Endothelial cell (in vitro differentiated cells): ENCODE measurements around the gene INAFM2. TPM values are rescaled to one million over a fixed set of nuclear protein-coding genes. Genes with fewer than 3 reads are reported as not detected.

ENCODE experiments used
- DNase-seq: peaks from one replicate; pipeline ENCODE4 v3.0.0; 2021; ENCODE audit warnings: low spot score
- H3K27ac Mint-ChIP-seq: one replicate; pipeline ENCODE4 v1.8.0; 2021; ENCODE audit warnings: mixed read lengths, inconsistent platforms; ENCODE audit not compliant: unreplicated experiment
- H3K27me3 Mint-ChIP-seq: one replicate; pipeline ENCODE4 v1.8.0; 2021; ENCODE audit warnings: mild to moderate bottlenecking, moderate library complexity, mixed read lengths, inconsistent platforms; ENCODE audit not compliant: unreplicated experiment
- H3K36me3 Mint-ChIP-seq: one replicate; pipeline ENCODE4 v1.8.0; 2021; ENCODE audit warnings: mild to moderate bottlenecking, low read depth, mixed read lengths, inconsistent platforms; ENCODE audit not compliant: unreplicated experiment
- H3K4me1 Mint-ChIP-seq: one replicate; pipeline ENCODE4 v1.8.0; 2021; ENCODE audit warnings: mild to moderate bottlenecking, mixed read lengths, inconsistent platforms; ENCODE audit not compliant: unreplicated experiment
- H3K4me3 Mint-ChIP-seq: one replicate; pipeline ENCODE4 v1.8.0; 2021; ENCODE audit warnings: mild to moderate bottlenecking, mixed read lengths, inconsistent platforms; ENCODE audit not compliant: unreplicated experiment
- H3K9me3 Mint-ChIP-seq: one replicate; pipeline ENCODE4 v1.8.0; 2021; ENCODE audit warnings: mixed read lengths, inconsistent platforms; ENCODE audit not compliant: unreplicated experiment
- total RNA-seq: library from RNA; stranded (reverse); fragmentation: NEBNext Ultra II Directional; extraction: Animal tissue kit (Norgen Biotek cat#: 25700); gene quantifications from one replicate; pipeline ENCODE4 v1.2.1, GENCODE V29; 2021; ENCODE audit not compliant: unreplicated experiment
- TF ChIP-seq, protein P1 (sequence below): fragments of 200-600 bp; sonication (generic); IDR thresholded peaks from one replicate; pipeline ENCODE4 v1.5.0; 2021; ENCODE audit warnings: antibody characterized with exemption; ENCODE audit not compliant: unreplicated experiment

The INAFM2 gene
- total RNA-seq, 1 donor from 2014 or later = 17.7 TPM

GRCh38 chr15:40340740-40341400, 17.4 kb downstream of the INAFM2 start, which contains the start of gene CCDC9B:
Gene CCDC9B (minus strand): TSS chr15:40340939. CDS start chr15:40340819, 120 bp downstream.
- Mint-ChIP-seq H3K36me3 (no peaks in the 10 kb centered on the region), H3K27ac (peak within 1 kb of the TSS; percentile 42), H3K27me3 (peaks cover 5% of the 10 kb centered on the region), H3K4me3 (peak within 1 kb of the TSS; percentile 77), H3K4me1 (peaks cover 17% of the 10 kb centered on the region), H3K9me3 (no peaks in the 10 kb centered on the region)
- DNase-seq = no peak
- TF ChIP-seq, protein P1, sequence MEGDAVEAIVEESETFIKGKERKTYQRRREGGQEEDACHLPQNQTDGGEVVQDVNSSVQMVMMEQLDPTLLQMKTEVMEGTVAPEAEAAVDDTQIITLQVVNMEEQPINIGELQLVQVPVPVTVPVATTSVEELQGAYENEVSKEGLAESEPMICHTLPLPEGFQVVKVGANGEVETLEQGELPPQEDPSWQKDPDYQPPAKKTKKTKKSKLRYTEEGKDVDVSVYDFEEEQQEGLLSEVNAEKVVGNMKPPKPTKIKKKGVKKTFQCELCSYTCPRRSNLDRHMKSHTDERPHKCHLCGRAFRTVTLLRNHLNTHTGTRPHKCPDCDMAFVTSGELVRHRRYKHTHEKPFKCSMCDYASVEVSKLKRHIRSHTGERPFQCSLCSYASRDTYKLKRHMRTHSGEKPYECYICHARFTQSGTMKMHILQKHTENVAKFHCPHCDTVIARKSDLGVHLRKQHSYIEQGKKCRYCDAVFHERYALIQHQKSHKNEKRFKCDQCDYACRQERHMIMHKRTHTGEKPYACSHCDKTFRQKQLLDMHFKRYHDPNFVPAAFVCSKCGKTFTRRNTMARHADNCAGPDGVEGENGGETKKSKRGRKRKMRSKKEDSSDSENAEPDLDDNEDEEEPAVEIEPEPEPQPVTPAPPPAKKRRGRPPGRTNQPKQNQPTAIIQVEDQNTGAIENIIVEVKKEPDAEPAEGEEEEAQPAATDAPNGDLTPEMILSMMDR = no peak

DNA sequence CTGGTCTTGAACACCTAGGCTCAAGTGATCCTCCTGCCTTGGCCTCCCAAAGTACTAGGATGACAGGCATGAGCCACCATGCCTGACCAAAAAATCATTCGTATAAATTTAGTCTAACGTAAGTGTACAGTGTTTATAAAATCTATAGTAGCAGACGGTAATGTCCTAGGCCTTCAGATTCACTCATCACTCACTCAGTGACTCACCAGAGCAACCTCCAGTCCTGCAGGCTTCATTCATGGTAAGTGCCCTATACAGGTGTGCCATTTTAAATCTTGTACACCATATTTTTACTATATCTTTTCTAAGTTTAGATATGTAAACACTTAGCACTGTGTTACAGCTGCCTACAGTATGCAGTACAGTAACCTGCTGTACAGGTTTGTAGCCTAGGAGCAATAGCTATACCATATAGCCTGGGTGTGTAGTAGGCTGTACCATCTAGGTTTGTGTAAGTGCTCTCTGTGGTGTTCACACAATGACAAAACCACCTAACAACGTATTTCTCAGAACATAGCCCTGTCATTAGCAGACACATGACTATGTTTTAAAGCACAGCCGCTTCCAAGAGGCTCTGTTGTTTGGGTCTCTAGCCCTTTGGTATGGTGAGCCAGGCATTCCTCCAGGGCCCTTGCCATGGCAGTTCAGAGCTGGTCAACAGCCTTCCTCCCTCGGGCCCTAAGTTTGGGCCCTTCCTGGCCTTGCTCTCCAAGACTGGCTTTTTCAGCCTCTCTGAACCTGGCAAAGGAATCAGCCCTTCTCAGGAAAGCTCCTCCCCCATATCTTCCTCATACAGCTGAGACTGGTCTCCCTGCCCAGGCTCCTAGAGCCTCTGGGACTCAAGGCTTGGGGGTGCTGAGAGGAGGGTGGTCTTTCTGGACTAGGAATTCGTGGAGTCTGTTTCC, 19.2 kb downstream of the INAFM2 start:
- H3K4me3 Mint-ChIP-seq = no peak overlapping the region
- no peaks in the 10 kb centered on the region for H3K36me3 Mint-ChIP-seq
- H3K4me1 Mint-ChIP-seq = peaks cover 9% of the 10 kb centered on the region
- no peak for DNase-seq
- no peak overlapping the region for H3K27ac Mint-ChIP-seq
- no peaks in the 10 kb centered on the region for H3K9me3 Mint-ChIP-seq
- H3K27me3 Mint-ChIP-seq = peaks cover 3% of the 10 kb centered on the region
- TF ChIP-seq, protein P1 = no peak

- TF ChIP-seq, protein P1 = no peak
- Mint-ChIP-seq H3K36me3 (no peaks in the 10 kb centered on the region), H3K4me1 (peaks cover 7% of the 10 kb centered on the region), H3K4me3 (no peak overlapping the region), H3K9me3 (no peaks in the 10 kb centered on the region), H3K27me3 (peaks cover 3% of the 10 kb centered on the region), H3K27ac (no peak overlapping the region)
- DNase-seq = no peak
Observed at GRCh38 chr15:40343512-40343911, 20.0 kb downstream of the INAFM2 start.

- Mint-ChIP-seq H3K4me1 (peaks cover 8% of the 10 kb centered on the region), H3K9me3 (no peaks in the 10 kb centered on the region), H3K36me3 (no peaks in the 10 kb centered on the region), H3K27ac (no peak overlapping the region), H3K4me3 (no peak overlapping the region), H3K27me3 (peaks cover 3% of the 10 kb centered on the region)
- TF ChIP-seq, protein P1 = no peak
- no peak for DNase-seq
Observed at GRCh38 chr15:40344217-40344616, 20.7 kb downstream of the INAFM2 start.
